GM12892 (cell line): Measurements from ENCODE around the gene IRF5.

ENCODE experiments used
- POLR2A ChIP-seq: IDR thresholded peaks from 2 replicates; pipeline ENCODE4 v1.6.1; 2011; ENCODE audit warnings: low read depth, low read length, control low read depth
- POLR2AphosphoS5 ChIP-seq: IDR thresholded peaks from 2 replicates; pipeline ENCODE4 v1.6.1; 2011; ENCODE audit warnings: low read depth, low read length, control low read depth
- TAF1 ChIP-seq: IDR thresholded peaks from 2 replicates; pipeline ENCODE4 v1.6.1; 2011; ENCODE audit warnings: low read depth, mild to moderate bottlenecking, control low read depth, low read length, borderline replicate concordance

DNA sequence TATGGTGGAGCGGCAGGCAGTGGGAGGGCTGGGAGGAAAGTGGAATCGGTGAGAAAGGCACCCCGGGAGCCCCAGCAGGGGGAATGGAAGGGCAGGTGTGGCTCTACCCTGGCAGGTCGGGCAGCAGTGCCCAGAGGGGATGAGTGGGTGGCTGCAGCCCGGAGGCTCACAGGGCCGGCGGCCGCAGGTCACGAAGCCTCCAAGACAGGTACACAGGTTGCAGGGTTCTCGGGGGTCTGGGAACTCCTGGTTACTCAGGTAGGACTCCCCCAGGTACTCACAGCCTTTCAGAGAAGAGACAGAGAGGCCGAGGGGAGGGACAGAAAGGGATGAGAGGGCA is 49.0 kb upstream of the IRF5 start:
- TF ChIP-seq POLR2A (no peak), TAF1 (no peak), POLR2AphosphoS5 (no peak)
